Duodenal mucosa (tissue), 2 donors: ENCODE data around the gene THADA.

Source experiments
- H3K27ac ChIP-seq: one replicate; pipeline ENCODE4 v1.7.0; 2013; ENCODE audit warnings: low read depth, low read length
- H3K27me3 ChIP-seq, 2 donors: one replicate each; pipeline ENCODE4 v1.7.0; 2013; ENCODE audit warnings: low read length in 2 of 2, control low read depth in 1 of 2; ENCODE audit not compliant: insufficient read depth in 2 of 2, control insufficient read depth in 1 of 2
- H3K36me3 ChIP-seq, 2 donors: one replicate each; pipeline ENCODE4 v1.7.0; 2013; ENCODE audit warnings: low read length in 2 of 2, control low read depth in 1 of 2; ENCODE audit not compliant: insufficient read depth in 2 of 2, control insufficient read depth in 1 of 2
- H3K4me1 ChIP-seq, 2 donors: one replicate each; pipeline ENCODE4 v1.7.0; 2013; ENCODE audit warnings: low read length in 2 of 2, control low read depth in 1 of 2; ENCODE audit not compliant: insufficient read depth in 2 of 2, control insufficient read depth in 1 of 2
- H3K4me3 ChIP-seq, 2 donors: one replicate each; pipeline ENCODE4 v1.7.0; 2013; ENCODE audit warnings: low read length in 2 of 2, low read depth in 1 of 2
- H3K9ac ChIP-seq, 2 donors: one replicate each; pipeline ENCODE4 v1.7.0; 2013; ENCODE audit warnings: low read length in 2 of 2, low read depth in 1 of 2
- H3K9me3 ChIP-seq, 2 donors: one replicate each; pipeline ENCODE4 v1.7.0; 2013; ENCODE audit warnings: low read length in 2 of 2, control low read depth in 1 of 2; ENCODE audit not compliant: control insufficient read depth in 1 of 2

The THADA gene

DNA sequence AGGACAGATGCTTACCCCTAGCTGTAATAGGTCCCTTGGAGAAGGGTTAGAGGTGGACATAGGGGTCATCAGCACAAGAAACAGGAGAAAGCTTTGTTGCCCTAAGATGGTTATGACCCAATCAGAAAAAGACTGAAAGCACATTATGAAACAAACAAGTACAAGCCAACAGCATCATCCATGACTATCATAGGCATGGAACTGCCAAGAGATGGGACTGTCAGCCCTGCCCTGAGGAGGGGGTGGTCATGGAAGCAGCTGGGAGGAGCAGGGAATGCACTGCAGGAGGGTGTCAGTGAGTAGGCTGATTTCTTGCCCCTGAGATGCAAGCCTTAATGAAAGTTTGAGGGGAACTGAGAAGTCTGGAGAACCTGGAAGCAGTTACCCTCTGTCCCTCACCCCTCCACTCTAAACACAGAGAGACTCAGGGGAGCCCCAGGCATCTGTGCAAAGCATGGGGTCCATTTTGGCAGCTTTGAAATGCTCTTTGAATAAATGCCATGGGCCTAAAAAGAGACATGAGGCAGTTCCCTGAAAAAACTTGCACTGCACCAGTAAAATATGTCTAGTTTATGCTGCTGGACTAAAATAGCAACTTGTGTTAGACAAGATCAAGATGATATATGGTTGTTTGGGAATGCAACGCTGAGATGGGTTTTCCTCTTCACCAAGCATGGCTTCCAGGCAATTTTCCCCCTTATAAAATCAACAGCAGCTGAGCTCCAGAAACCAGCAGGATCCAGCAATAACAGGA is 246.8 kb downstream of the THADA start:
- H3K27me3 ChIP-seq, result no peaks in the 10 kb centered on the region
- H3K4me3 ChIP-seq, result no peak overlapping the region
- H3K36me3 ChIP-seq, result no peaks in the 10 kb centered on the region
- no peaks in the 10 kb centered on the region for H3K9me3 ChIP-seq
- no peak overlapping the region for H3K9ac ChIP-seq
- H3K4me1 ChIP-seq, result peaks cover 17 to 23% of the 10 kb centered on the region in 2 donors
- peak overlapping the region; percentile 53 for H3K27ac ChIP-seq

DNA sequence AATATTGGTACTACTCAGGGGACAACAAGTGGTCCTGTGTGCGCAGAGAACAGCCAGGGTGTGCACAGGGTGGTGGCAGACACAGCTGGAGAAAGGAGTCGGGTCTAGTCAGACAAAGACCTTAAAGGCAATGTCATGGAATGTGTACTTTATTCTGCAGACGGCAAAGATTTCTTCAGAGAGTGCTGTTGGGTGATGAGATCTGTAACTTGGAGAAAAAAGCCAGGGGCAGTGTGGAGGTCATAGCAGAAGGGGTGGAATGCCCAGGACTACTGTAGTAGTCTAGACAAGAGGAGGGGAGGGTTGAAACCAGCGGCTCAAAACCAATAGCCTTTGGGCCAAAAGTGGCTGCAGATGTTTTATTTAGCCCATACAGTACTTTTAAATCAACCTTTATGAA is 248.1 kb downstream of the THADA start:
- Histone ChIP-seq H3K27ac (peak overlapping the region; percentile 5), H3K36me3 (no peaks in the 10 kb centered on the region), H3K4me1 (peaks cover 17 to 27% of the 10 kb centered on the region in 2 donors), H3K9ac (no peak overlapping the region), H3K4me3 (no peak overlapping the region), H3K27me3 (no peaks in the 10 kb centered on the region), H3K9me3 (no peaks in the 10 kb centered on the region)

DNA sequence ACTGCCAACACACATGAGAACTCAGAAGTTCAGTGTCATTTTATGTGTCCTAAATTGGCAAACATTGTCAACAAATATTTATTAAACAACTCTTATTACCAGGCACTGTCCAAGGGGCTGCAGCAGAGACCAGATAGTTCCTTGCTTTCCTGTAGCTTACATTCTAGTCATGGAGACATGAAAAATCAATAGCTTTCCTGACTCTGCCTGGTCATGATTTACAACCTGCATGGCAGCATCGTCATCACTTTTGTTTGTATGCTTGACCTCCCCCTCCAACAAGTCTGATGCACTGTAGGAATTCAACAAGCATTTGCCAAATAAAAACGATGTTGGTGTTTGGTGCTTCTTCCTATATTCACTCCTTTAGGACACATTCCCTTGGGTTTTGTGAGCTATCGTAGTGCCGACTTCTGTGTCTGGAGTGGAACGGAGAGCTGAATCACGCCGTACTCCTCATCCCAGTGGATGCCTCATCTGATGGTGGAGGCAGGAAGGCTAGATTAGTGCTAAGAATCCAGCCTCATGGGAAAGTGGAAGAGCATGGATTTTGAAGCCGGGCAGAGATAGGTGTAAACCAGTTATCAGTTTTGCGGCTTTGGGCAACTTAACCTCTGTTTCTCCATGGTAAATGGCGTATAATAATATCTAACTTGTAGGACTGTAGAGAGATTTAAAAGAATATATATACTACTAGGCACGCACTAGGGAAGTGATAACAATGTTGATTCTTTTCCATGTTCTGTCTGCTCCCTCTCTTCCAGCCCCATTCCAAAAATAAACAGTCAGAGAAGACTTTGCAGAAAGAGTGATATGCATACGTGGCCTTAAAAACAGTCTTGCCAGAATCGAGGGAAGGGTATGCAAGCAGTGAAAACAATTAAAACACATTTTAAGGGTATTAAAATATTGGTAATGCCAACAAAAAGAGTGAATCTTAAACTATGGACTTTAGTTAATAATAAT is 249.0 kb downstream of the THADA start:
- Histone ChIP-seq H3K36me3 (peaks cover 0 to 2% of the 10 kb centered on the region in 2 donors), H3K9me3 (no peaks in the 10 kb centered on the region), H3K27ac (no peak overlapping the region), H3K4me3 (no peak overlapping the region), H3K4me1 (peaks cover 17 to 27% of the 10 kb centered on the region in 2 donors), H3K9ac (no peak overlapping the region), H3K27me3 (no peaks in the 10 kb centered on the region)

DNA sequence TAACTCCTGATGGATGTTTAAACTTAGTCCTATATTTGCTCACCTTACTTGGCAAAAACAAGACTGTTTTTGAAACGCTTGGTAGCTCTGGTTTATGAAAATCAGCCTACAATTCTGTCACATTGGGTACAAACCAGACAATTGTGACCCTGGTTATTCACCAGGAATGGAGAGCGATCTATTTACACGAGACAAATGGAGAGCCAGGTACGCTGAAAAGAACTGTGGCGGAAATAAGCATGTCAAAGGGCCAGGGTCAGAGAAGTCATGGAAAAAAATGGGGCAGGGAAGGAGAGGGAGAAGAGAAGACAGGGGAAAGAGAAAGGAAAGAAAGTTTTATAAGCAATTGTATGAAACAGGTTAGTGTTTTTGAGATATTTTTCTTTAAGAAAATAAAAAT is 250.0 kb downstream of the THADA start:
- Histone ChIP-seq H3K4me3 (no peak overlapping the region), H3K9ac (no peak overlapping the region), H3K27me3 (no peaks in the 10 kb centered on the region), H3K36me3 (peaks cover 0 to 2% of the 10 kb centered on the region in 2 donors), H3K9me3 (no peaks in the 10 kb centered on the region), H3K27ac (no peak overlapping the region), H3K4me1 (peaks cover 17 to 27% of the 10 kb centered on the region in 2 donors)

DNA sequence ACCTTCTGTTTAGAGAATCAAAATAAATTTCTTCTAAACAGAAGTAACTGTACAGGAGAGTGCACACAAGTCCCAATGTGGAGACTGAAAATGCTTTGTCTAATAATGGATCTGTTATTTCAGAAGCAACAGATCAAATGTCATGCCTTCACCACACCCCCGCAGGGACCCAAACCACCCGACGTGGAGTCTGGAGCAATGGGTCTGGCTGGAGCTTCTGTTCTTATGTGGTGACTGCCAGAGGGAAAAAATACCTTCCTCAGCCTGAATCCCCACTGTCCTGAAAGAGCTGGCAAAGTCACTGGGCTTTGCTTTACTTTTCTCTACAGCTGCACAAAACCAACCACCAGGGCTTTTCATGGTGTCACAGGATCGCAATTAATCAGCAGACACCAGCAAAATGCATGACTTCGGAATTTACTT is 250.4 kb downstream of the THADA start:
- H3K4me3 ChIP-seq, result no peak overlapping the region
- H3K9ac ChIP-seq, result no peak overlapping the region
- H3K27ac ChIP-seq, result peak overlapping the region; percentile 5
- H3K27me3 ChIP-seq, result no peaks in the 10 kb centered on the region
- peaks cover 17 to 27% of the 10 kb centered on the region in 2 donors for H3K4me1 ChIP-seq
- no peaks in the 10 kb centered on the region for H3K9me3 ChIP-seq
- H3K36me3 ChIP-seq, result peaks cover 0 to 2% of the 10 kb centered on the region in 2 donors

DNA sequence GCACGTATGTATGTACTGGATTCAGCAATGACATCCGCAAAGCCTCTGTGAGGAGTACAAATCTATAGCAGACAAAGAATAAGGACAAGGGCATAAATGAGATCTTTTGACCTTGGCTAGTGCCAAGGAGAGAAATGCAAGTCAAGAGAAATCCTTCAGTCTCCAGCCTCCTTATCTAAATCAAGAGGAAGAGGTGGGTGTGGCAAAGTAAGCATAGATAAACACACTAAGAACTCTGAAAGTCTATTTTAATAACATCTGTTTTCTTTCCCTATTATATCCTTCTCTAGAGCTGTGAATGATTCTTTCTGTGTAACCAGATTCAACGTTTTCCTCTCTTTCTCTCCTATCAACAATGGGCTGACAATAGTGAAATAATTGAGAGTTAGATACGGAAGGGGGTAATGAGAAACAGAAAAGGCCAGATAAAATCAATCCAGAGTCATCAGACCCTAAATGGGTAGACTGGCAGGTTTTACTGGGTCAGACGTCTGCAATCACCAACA is 250.9 kb downstream of the THADA start:
- Histone ChIP-seq H3K9me3 (no peaks in the 10 kb centered on the region), H3K9ac (no peak overlapping the region), H3K27me3 (no peaks in the 10 kb centered on the region), H3K36me3 (peaks cover 0 to 2% of the 10 kb centered on the region in 2 donors), H3K27ac (peak overlapping the region; percentile 5), H3K4me3 (no peak overlapping the region), H3K4me1 (peaks cover 17 to 23% of the 10 kb centered on the region in 2 donors)

DNA sequence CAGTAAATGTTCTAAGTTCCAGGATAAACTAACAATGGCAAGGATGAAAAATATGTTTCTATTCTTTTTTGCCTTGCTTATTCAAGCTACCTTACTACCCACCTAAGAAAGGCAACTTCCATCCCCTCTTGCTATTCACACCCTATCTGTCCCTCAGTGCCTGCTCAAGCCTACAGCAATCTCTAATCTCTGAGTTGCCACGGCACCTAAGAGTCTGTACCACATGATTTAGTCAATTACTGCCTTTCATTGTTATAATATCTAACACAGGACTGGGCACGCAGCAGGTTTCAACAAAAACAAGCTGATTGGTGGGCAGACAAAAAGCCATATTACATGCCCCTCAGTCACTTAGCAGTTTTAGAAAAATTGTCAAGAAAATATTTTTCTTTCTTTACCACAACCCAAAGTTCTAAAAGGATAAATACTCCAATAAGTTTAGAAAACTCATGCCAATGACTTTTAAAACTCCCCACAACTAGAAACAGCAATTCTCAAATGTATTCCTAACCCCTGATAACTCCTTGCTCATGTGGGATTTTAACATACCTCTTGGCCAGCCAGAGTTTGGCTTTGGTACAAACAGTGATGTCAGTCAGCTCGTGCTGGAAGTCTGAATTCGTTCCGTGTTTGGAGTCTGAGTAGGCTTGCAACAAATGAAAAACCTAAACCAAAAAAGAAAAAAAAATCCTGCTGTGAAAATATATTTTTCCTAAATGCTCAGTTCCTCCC is 252.1 kb downstream of the THADA start:
- peaks cover 14 to 21% of the 10 kb centered on the region in 2 donors for H3K4me1 ChIP-seq

DNA sequence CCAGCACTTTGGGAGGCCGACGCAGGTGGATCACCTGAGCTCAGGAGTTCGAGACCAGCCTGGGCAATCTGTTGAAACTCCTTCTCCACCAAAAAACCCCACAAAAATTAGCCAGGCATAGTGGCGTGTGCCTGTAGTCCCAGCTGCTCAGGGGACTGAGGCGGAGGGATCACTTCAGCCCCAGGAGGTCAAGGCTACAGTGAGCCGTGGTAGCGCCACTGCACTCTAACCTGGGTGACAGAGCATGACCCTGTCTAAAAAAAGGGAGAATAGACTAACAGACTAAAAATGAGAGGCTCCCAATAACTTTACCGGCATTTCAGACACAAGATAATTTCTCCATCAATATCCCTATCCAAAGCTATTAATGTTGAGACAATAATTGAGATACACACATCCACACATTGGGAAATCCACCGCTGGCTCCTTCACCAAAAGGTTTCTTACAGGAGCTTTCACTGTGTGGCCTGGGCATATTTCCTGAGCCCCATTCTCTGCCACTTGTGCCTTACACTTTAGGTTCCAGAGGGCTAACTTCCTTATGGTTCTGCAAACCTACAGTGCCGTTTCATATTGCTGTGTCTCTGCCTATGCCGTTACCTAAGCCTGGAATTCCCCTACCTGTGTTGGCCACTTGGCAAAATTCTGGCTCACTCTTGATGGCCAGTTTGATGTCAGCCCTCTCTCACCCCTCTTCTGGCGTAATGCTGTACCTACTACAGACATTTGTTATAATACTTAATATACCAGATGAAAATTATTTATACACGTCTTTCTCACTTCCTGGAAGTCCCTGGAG is 253.7 kb downstream of the THADA start:
- peaks cover 0 to 2% of the 10 kb centered on the region in 2 donors for H3K36me3 ChIP-seq
- no peak overlapping the region for H3K27ac ChIP-seq
- H3K27me3 ChIP-seq, result no peaks in the 10 kb centered on the region
- no peaks in the 10 kb centered on the region for H3K9me3 ChIP-seq
- H3K4me1 ChIP-seq, result peaks cover 14 to 21% of the 10 kb centered on the region in 2 donors
- H3K9ac ChIP-seq, result no peak overlapping the region
- no peak overlapping the region for H3K4me3 ChIP-seq

More for the DNA sequence above, 252.1 kb downstream of the THADA start:
- H3K9me3 ChIP-seq, result no peaks in the 10 kb centered on the region
- no peaks in the 10 kb centered on the region for H3K27me3 ChIP-seq
- peaks cover 0 to 2% of the 10 kb centered on the region in 2 donors for H3K36me3 ChIP-seq
- no peak overlapping the region for H3K4me3 ChIP-seq
- H3K27ac ChIP-seq, result peak overlapping the region; percentile 7
- no peak overlapping the region for H3K9ac ChIP-seq

DNA sequence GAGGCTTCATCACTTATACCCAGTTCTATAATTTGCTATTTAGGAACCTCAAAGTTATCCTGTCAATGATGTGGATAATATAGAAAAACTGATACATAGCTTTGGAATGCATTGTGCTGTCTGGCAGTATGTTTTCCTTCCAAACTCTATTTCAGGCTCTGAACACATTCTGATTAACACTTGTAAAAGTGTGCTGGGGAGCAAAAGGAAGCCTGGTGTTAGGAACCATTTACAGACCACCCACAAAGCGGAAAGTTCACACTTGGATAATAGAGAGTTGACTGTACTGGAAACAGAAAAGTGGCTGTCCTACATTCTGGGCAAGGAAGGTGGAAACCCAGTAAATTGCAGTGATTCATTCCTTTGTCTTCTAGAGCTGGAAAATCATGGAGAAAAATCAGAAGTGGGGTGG is 254.9 kb downstream of the THADA start:
- Histone ChIP-seq H3K27ac (no peak overlapping the region), H3K9ac (no peak overlapping the region), H3K27me3 (no peaks in the 10 kb centered on the region), H3K9me3 (no peaks in the 10 kb centered on the region), H3K4me1 (peaks cover 14 to 21% of the 10 kb centered on the region in 2 donors), H3K4me3 (no peak overlapping the region), H3K36me3 (peaks cover 0 to 2% of the 10 kb centered on the region in 2 donors)
